ENCODE data around the gene DZANK1. TPM values are rescaled to one million over a fixed set of nuclear protein-coding genes. Genes with fewer than 3 reads are reported as not detected.

The DZANK1 gene
- total RNA-seq, 1 experiment from 2014 or later, result 1.7 TPM

DNA sequence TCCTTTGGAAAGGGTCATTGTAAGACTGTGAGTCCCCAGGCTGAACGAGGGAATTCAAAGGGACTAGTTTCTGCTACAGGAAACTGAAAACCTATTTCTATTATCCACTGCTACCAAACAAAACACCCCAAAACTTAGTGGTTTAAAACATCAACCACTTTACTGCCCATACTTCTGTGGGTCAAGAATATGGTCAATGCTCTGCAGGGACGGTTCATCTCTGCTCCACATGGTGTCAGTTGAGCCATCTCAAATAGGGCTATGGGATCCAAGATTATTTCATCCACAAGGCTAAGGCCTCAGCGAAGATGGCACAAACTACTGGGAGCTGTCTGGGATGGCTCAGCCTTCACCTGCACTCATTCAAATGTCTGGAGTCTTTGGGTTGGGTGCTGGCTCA is 65.5 kb downstream of the DZANK1 start:
- BruUV-seq (replicated peaks), result no TSS peak
- no peak for DNase-seq (ENCODE audit: low read depth, low spot score)
- CTCF ChIA-PET, result no interaction called here

More for the DNA sequence above, 65.5 kb downstream of the DZANK1 start:
- Histone ChIP-seq H3K27ac (ENCODE audit: low read depth, low read length) (no peak overlapping the region), H3K36me3 (ENCODE audit: control insufficient read depth in 1 of 2, insufficient read depth in 2 of 2, low read length in 2 of 2) (no peaks in the 10 kb centered on the region), H3K4me3 (replicated peaks in 1 of 2; ENCODE audit: low read depth in 1 of 2, low read length in 2 of 2) (no peak overlapping the region), H3K9ac (ENCODE audit: low read length) (no peak overlapping the region), H3K27me3 (ENCODE audit: insufficient read depth, low read length) (no peaks in the 10 kb centered on the region), H4K20me1 (ENCODE audit: insufficient read depth) (no peaks in the 10 kb centered on the region), H3K9me3 (ENCODE audit: control insufficient read depth in 1 of 2, insufficient read depth in 1 of 2, low read depth in 1 of 2, low read length in 2 of 2) (no peaks in the 10 kb centered on the region), H3K4me1 (ENCODE audit: control insufficient read depth in 1 of 2, insufficient read depth in 2 of 2, low read length in 2 of 2) (no peaks in the 10 kb centered on the region), H3K79me2 (ENCODE audit: insufficient read depth, low read length) (no peaks in the 10 kb centered on the region), H3K9me2 (ENCODE audit: insufficient read depth) (no peaks in the 10 kb centered on the region), H2AFZ (ENCODE audit: low read depth, low read length, poor library complexity, severe bottlenecking) (no peak overlapping the region), H3K4me2 (ENCODE audit: low read length) (no peak overlapping the region)
- ChIA-PET RAD21 (ENCODE audit: low non-redundant PET in 1 of 2, low total read pairs in 2 of 2, uncharacterized antibody in 2 of 2, unreplicated experiment in 2 of 2) (no interaction called here), POLR2A (no interaction called here)
- no peak for ATAC-seq
- TF ChIP-seq, protein P1, sequence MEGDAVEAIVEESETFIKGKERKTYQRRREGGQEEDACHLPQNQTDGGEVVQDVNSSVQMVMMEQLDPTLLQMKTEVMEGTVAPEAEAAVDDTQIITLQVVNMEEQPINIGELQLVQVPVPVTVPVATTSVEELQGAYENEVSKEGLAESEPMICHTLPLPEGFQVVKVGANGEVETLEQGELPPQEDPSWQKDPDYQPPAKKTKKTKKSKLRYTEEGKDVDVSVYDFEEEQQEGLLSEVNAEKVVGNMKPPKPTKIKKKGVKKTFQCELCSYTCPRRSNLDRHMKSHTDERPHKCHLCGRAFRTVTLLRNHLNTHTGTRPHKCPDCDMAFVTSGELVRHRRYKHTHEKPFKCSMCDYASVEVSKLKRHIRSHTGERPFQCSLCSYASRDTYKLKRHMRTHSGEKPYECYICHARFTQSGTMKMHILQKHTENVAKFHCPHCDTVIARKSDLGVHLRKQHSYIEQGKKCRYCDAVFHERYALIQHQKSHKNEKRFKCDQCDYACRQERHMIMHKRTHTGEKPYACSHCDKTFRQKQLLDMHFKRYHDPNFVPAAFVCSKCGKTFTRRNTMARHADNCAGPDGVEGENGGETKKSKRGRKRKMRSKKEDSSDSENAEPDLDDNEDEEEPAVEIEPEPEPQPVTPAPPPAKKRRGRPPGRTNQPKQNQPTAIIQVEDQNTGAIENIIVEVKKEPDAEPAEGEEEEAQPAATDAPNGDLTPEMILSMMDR (IDR thresholded peaks at IDR 0.05 in 2 of 3, conservative IDR thresholded peaks at IDR 0.05 in 1 of 3; ENCODE audit: borderline replicate concordance in 1 of 3, insufficient read depth in 1 of 3, low read depth in 2 of 3, low read length in 2 of 3), result no peak
- TF ChIP-seq POLR2A (IDR thresholded peaks at IDR 0.05; ENCODE audit: borderline replicate concordance, extremely low read depth, insufficient read depth, insufficient read length) (no peak), RAD21 (IDR thresholded peaks at IDR 0.05; ENCODE audit: low read depth) (no peak), MAX (IDR thresholded peaks at IDR 0.05) (no peak), TCF7L2 (IDR thresholded peaks at IDR 0.05; ENCODE audit: borderline replicate concordance, extremely low read depth, insufficient read depth, insufficient read length) (no peak), EZH2 (IDR thresholded peaks at IDR 0.05) (no peak), POLR2AphosphoS5 (IDR thresholded peaks at IDR 0.05; ENCODE audit: low read depth, low read length) (no peak), YY1 (IDR thresholded peaks at IDR 0.05; ENCODE audit: extremely low read depth, insufficient replicate concordance, low read depth, low read length) (no peak), FOSL1 (IDR thresholded peaks at IDR 0.05; ENCODE audit: low read depth) (no peak), ZNF274 (IDR thresholded peaks at IDR 0.05; ENCODE audit: low read depth, low read length) (no peak)
- intact Hi-C loops (cut with micrococcal nuclease), result no loop called here

Data from HCT116 (cell line).